GM18868 (cell line): ENCODE measurements around the gene RBM26.

ENCODE experiments used
- ATAC-seq: cut with Tn5 transposase; IDR thresholded peaks from one replicate; pipeline ENCODE4 v1.9.1; 2021; ENCODE audit warnings: mild to moderate bottlenecking, moderate library complexity; ENCODE audit not compliant: unreplicated experiment

RBM26 gene

GRCh38 chr13:79423801-79424642, 18.0 kb upstream of the RBM26 start:
- peak; percentile 80 for ATAC-seq

- no peak for ATAC-seq
Observed at GRCh38 chr13:79423340-79423739, 17.3 kb upstream of the RBM26 start.

GRCh38 chr13:79419365-79419764, 13.3 kb upstream of the RBM26 start:
- ATAC-seq: no peak

- ATAC-seq: no peak
Observed at GRCh38 chr13:79417741-79418140, 11.7 kb upstream of the RBM26 start.

GRCh38 chr13:79413521-79413920, 7.5 kb upstream of the RBM26 start:
- ATAC-seq: no peak

- no peak for ATAC-seq
Observed at GRCh38 chr13:79409828-79410227, 3.8 kb upstream of the RBM26 start.

GRCh38 chr13:79407349-79407979, 1.4 kb upstream of the RBM26 start:
- no peak for ATAC-seq

GRCh38 chr13:79406597-79406908, 498 bp upstream of the RBM26 start:
- peak; percentile 25 for ATAC-seq

GRCh38 chr13:79405501-79405830, 589 bp downstream of the RBM26 start:
- ATAC-seq: peak; percentile 1

- no peak for ATAC-seq
Observed at GRCh38 chr13:79404985-79405384, 1.1 kb downstream of the RBM26 start.

- no peak for ATAC-seq
Observed at GRCh38 chr13:79404361-79404760, 1.7 kb downstream of the RBM26 start.

GRCh38 chr13:79403113-79403512, 2.9 kb downstream of the RBM26 start:
- ATAC-seq: no peak

- ATAC-seq: no peak
Observed at GRCh38 chr13:79402679-79403078, 3.4 kb downstream of the RBM26 start.

- no peak for ATAC-seq
Observed at GRCh38 chr13:79402074-79402635, 3.9 kb downstream of the RBM26 start.

- ATAC-seq: peak; percentile 48
Observed at GRCh38 chr13:79401259-79402070, 4.6 kb downstream of the RBM26 start.

- ATAC-seq: no peak
Observed at GRCh38 chr13:79398915-79399314, 7.1 kb downstream of the RBM26 start.

- no peak for ATAC-seq
Observed at GRCh38 chr13:79398127-79398526, 7.9 kb downstream of the RBM26 start.

- ATAC-seq: no peak
Observed at GRCh38 chr13:79395881-79396280, 10.2 kb downstream of the RBM26 start.

- peak; percentile 88 for ATAC-seq
Observed at GRCh38 chr13:79393564-79394249, 12.3 kb downstream of the RBM26 start.

GRCh38 chr13:79392882-79393563, 13.0 kb downstream of the RBM26 start:
- ATAC-seq: peak; percentile 64
